SH-SY5Y (cell line): ENCODE data around the gene KCTD13.

Source experiments
- GATA2 ChIP-seq: IDR thresholded peaks from 2 replicates; pipeline ENCODE4 v1.6.1; 2011; ENCODE audit warnings: mild to moderate bottlenecking, low read depth, low read length
- GATA3 ChIP-seq: IDR thresholded peaks from 2 replicates; pipeline ENCODE4 v1.6.1; 2011; ENCODE audit warnings: low read depth, mild to moderate bottlenecking, low read length, moderate library complexity

The KCTD13 gene

GRCh38 chr16:29858974-29859373 is 67.1 kb downstream of the KCTD13 start:
- no peak for TF ChIP-seq GATA2
- no peak for TF ChIP-seq GATA3

DNA sequence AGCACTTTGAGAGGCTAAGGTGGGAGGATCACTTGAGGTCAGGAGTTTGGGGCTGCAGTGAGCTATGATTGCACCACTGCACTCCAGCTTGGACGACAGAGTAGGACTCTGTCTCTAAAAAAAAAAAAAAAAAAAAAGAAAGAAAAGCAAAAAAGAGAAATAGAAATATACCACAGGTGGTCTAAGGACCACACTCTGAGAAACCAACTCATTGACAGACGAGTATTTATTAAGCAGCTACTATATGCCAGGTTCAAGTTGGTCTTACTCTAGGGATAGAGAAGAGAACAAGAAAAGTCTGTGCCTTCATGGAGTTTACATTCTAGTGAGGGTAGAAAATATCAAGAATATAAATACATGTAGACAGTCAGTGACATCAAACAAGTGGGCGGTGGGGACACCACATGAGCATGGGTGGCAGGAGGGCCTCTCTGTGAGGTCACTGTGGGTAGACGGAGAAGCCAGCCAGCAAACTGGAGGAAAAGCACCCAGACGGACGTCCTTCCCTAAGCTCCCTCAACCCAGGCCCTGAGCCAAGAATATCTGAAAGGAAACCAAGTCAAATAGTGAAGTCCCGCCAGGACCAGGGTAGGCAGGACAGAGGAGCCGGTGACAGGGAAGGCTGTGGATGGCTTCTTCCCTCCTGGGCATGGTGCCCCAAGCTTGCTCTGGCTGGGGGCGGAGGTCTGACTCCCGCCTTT is 67.7 kb downstream of the KCTD13 start:
- TF ChIP-seq GATA2 (no peak), GATA3 (no peak)

GRCh38 chr16:29857133-29857760 is 68.8 kb downstream of the KCTD13 start:
- TF ChIP-seq GATA2 = no peak
- TF ChIP-seq GATA3 = no peak
